HEK293 (cell line): ENCODE measurements around the gene TULP1.
A peak's percentile ranks its signal among the peaks of the same experiment; 100 is the strongest.

Source experiments
- BCL11A ChIP-seq: fragments of 450-650 bp; formaldehyde crosslinking; IDR thresholded peaks from 2 replicates; pipeline ENCODE4 v1.5.1; 2016; ENCODE audit warnings: low read depth, missing biosample characterization, missing genetic modification characterization
- ELK4 ChIP-seq: IDR thresholded peaks from 2 replicates; pipeline ENCODE4 v1.6.1; 2011; ENCODE audit warnings: mild to moderate bottlenecking, low read depth, low read length, borderline replicate concordance
- GLIS2 ChIP-seq: fragments of 450-650 bp; formaldehyde crosslinking; IDR thresholded peaks from 2 replicates; pipeline ENCODE4 v1.5.1; 2016; ENCODE audit warnings: missing biosample characterization, missing genetic modification characterization
- IKZF3 ChIP-seq: fragments of 450-650 bp; IDR thresholded peaks from 2 replicates; pipeline ENCODE4 v1.5.0; 2018; ENCODE audit warnings: missing biosample characterization, mild to moderate bottlenecking, missing genetic modification characterization, moderate library complexity
- KLF1 ChIP-seq: fragments of 450-650 bp; formaldehyde crosslinking; IDR thresholded peaks from 2 replicates; pipeline ENCODE4 v1.5.1; 2016; ENCODE audit warnings: missing biosample characterization, missing genetic modification characterization
- MYNN ChIP-seq: fragments of 450-650 bp; formaldehyde crosslinking; IDR thresholded peaks from 2 replicates; pipeline ENCODE4 v1.5.1; 2016; ENCODE audit warnings: missing biosample characterization, missing genetic modification characterization, borderline replicate concordance
- SCRT1 ChIP-seq: fragments of 450-650 bp; formaldehyde crosslinking; IDR thresholded peaks from 2 replicates; pipeline ENCODE4 v1.5.1; 2016; ENCODE audit warnings: missing biosample characterization, missing genetic modification characterization, borderline replicate concordance
- TRIM28 ChIP-seq: IDR thresholded peaks from 2 replicates; pipeline ENCODE4 v1.6.1; 2011; ENCODE audit warnings: low read length, control low read depth, borderline replicate concordance
- ZBTB8A ChIP-seq: fragments of 450-650 bp; formaldehyde crosslinking; IDR thresholded peaks from 2 replicates; pipeline ENCODE4 v1.5.1; 2016; ENCODE audit warnings: missing biosample characterization, missing genetic modification characterization
- ZIC2 ChIP-seq: fragments of 450-650 bp; formaldehyde crosslinking; IDR thresholded peaks from 2 replicates; pipeline ENCODE4 v1.5.1; 2016; ENCODE audit warnings: missing biosample characterization, missing genetic modification characterization
- ZNF146 ChIP-seq: fragments of 450-650 bp; formaldehyde crosslinking; IDR thresholded peaks from 2 replicates; pipeline ENCODE4 v1.5.1; 2016; ENCODE audit warnings: missing biosample characterization, missing genetic modification characterization
- ZNF157 ChIP-seq: fragments of 450-650 bp; formaldehyde crosslinking; IDR thresholded peaks from 2 replicates; pipeline ENCODE4 v1.5.1; 2016; ENCODE audit warnings: missing biosample characterization, missing genetic modification characterization
- ZNF16 ChIP-seq: fragments of 450-650 bp; formaldehyde crosslinking; IDR thresholded peaks from 2 replicates; pipeline ENCODE4 v1.5.1; 2016; ENCODE audit warnings: low read depth, missing biosample characterization, missing genetic modification characterization
- ZNF175 ChIP-seq: fragments of 450-650 bp; formaldehyde crosslinking; IDR thresholded peaks from 2 replicates; pipeline ENCODE4 v1.5.1; 2016; ENCODE audit warnings: missing biosample characterization, missing genetic modification characterization
- ZNF266 ChIP-seq: fragments of 450-650 bp; formaldehyde crosslinking; IDR thresholded peaks from 2 replicates; pipeline ENCODE4 v1.5.1; 2016; ENCODE audit warnings: missing biosample characterization, missing genetic modification characterization, low read depth
- ZNF292 ChIP-seq: fragments of 450-650 bp; formaldehyde crosslinking; IDR thresholded peaks from 2 replicates; pipeline ENCODE4 v1.5.1; 2016; ENCODE audit warnings: low read depth, missing biosample characterization, missing genetic modification characterization, borderline replicate concordance
- ZNF335 ChIP-seq: fragments of 450-650 bp; formaldehyde crosslinking; conservative IDR thresholded peaks from 2 replicates; pipeline ENCODE4 v1.5.1; 2016; ENCODE audit warnings: missing biosample characterization, missing genetic modification characterization
- ZNF350 ChIP-seq: fragments of 450-650 bp; formaldehyde crosslinking; IDR thresholded peaks from 2 replicates; pipeline ENCODE4 v1.5.0; 2017; ENCODE audit warnings: missing biosample characterization, mild to moderate bottlenecking, missing genetic modification characterization
- ZNF416 ChIP-seq: fragments of 450-650 bp; formaldehyde crosslinking; IDR thresholded peaks from 2 replicates; pipeline ENCODE4 v1.5.1; 2016; ENCODE audit warnings: missing biosample characterization, missing genetic modification characterization
- ZNF423 ChIP-seq: fragments of 450-650 bp; formaldehyde crosslinking; IDR thresholded peaks from 2 replicates; pipeline ENCODE4 v1.5.1; 2016; ENCODE audit warnings: missing biosample characterization, missing genetic modification characterization
- ZNF48 ChIP-seq: fragments of 450-650 bp; formaldehyde crosslinking; IDR thresholded peaks from 2 replicates; pipeline ENCODE4 v1.5.1; 2016; ENCODE audit warnings: missing biosample characterization, missing genetic modification characterization
- ZNF530 ChIP-seq: fragments of 450-650 bp; formaldehyde crosslinking; IDR thresholded peaks from 2 replicates; pipeline ENCODE4 v1.5.1; 2016; ENCODE audit warnings: low read depth, missing biosample characterization, missing genetic modification characterization
- ZNF544 ChIP-seq: fragments of 450-650 bp; formaldehyde crosslinking; IDR thresholded peaks from 2 replicates; pipeline ENCODE4 v1.5.0; 2017; ENCODE audit warnings: missing biosample characterization, missing genetic modification characterization
- ZNF571 ChIP-seq: fragments of 450-650 bp; formaldehyde crosslinking; IDR thresholded peaks from 2 replicates; pipeline ENCODE4 v1.5.0; 2017; ENCODE audit warnings: missing biosample characterization, missing genetic modification characterization
- ZNF629 ChIP-seq: fragments of 450-650 bp; formaldehyde crosslinking; IDR thresholded peaks from 2 replicates; pipeline ENCODE4 v1.5.1; 2017; ENCODE audit warnings: missing biosample characterization, missing genetic modification characterization
- ZNF664 ChIP-seq: fragments of 450-650 bp; formaldehyde crosslinking; IDR thresholded peaks from 2 replicates; pipeline ENCODE4 v1.5.1; 2016; ENCODE audit warnings: missing biosample characterization, missing genetic modification characterization
- ZNF707 ChIP-seq: fragments of 450-650 bp; formaldehyde crosslinking; IDR thresholded peaks from 2 replicates; pipeline ENCODE4 v1.5.1; 2016; ENCODE audit warnings: missing biosample characterization, missing genetic modification characterization
- ZNF837 ChIP-seq: fragments of 450-650 bp; formaldehyde crosslinking; IDR thresholded peaks from 2 replicates; pipeline ENCODE4 v1.5.1; 2016; ENCODE audit warnings: missing biosample characterization, missing genetic modification characterization
- TF ChIP-seq, protein P1 (sequence below): fragments of 450-650 bp; formaldehyde crosslinking; IDR thresholded peaks from 2 replicates; pipeline ENCODE4 v1.5.1; 2016; ENCODE audit warnings: missing biosample characterization, missing genetic modification characterization
- TF ChIP-seq, protein P2 (sequence below): fragments of 450-650 bp; formaldehyde crosslinking; IDR thresholded peaks from 2 replicates; pipeline ENCODE4 v1.5.1; 2016; ENCODE audit warnings: missing biosample characterization, missing genetic modification characterization
- TF ChIP-seq, protein P3 (sequence below): fragments of 450-650 bp; formaldehyde crosslinking; IDR thresholded peaks from 2 replicates; pipeline ENCODE4 v1.5.1; 2016; ENCODE audit warnings: missing biosample characterization, missing genetic modification characterization

The TULP1 gene

DNA sequence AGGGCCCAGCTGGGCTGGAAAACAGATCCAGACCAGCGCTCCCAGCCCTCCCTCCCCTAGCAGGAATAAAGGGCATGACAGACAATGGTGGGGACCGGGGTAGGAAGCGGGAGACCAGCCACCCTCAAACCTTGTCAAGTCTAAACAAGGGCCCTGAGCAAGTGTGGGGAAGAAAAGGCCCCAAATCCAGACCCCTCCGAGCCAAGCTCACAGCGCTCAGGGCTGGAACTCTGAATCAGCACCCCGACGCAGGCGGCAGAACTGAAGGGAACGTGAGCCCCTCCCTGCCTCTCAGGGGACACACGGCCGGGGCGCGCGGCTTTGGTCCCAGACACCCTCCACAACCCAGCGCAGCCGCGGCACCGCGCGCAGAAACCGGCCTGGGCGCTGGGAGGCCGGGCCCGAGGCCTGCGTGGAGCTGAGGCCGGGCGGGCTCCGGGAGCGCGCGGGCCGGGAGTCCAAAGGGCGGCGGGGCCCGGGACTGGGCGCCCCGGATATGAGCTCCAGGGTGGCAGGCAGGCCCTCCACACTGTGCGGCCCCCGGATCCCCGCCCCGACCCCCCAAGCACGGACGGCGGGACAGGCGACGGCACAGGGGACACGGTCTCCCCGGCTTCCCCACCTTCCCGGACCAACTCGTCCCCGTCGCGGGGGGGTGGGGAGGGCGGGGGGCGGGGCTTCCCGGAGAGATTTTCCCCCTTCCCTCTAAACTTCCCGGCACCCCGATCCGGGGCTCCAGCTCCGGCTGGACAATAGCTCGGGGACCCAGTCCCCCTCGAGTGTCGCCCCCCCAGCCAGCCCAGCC lies 16.5 kb downstream of the TULP1 start (continued):
- TF ChIP-seq ZNF266, result no peak
- no peak for TF ChIP-seq ZNF629 (tag by site-specific recombination)
- TF ChIP-seq GLIS2, result peak; percentile 64; the same call in 1 of the 2 replicates
- TF ChIP-seq, protein P1, sequence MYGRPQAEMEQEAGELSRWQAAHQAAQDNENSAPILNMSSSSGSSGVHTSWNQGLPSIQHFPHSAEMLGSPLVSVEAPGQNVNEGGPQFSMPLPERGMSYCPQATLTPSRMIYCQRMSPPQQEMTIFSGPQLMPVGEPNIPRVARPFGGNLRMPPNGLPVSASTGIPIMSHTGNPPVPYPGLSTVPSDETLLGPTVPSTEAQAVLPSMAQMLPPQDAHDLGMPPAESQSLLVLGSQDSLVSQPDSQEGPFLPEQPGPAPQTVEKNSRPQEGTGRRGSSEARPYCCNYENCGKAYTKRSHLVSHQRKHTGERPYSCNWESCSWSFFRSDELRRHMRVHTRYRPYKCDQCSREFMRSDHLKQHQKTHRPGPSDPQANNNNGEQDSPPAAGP (tag by site-specific recombination), result 0 out of 2 replicates have a peak, but pooled peaks have one; percentile 42
- peak; percentile 53 for TF ChIP-seq ZNF335 (tag by site-specific recombination)
- TF ChIP-seq ZNF837 (tag by site-specific recombination), result no peak
- TF ChIP-seq ZNF48 (tag by site-specific recombination), result no peak
- TF ChIP-seq, protein P2, sequence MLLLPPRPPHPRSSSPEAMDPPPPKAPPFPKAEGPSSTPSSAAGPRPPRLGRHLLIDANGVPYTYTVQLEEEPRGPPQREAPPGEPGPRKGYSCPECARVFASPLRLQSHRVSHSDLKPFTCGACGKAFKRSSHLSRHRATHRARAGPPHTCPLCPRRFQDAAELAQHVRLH (tag by site-specific recombination), result no peak
- no peak for TF ChIP-seq ZIC2 (tag by site-specific recombination)
- no peak for TF ChIP-seq ZNF157 (tag by site-specific recombination)
- no peak for TF ChIP-seq ZNF423 (tag by site-specific recombination)
- TF ChIP-seq, protein P3, sequence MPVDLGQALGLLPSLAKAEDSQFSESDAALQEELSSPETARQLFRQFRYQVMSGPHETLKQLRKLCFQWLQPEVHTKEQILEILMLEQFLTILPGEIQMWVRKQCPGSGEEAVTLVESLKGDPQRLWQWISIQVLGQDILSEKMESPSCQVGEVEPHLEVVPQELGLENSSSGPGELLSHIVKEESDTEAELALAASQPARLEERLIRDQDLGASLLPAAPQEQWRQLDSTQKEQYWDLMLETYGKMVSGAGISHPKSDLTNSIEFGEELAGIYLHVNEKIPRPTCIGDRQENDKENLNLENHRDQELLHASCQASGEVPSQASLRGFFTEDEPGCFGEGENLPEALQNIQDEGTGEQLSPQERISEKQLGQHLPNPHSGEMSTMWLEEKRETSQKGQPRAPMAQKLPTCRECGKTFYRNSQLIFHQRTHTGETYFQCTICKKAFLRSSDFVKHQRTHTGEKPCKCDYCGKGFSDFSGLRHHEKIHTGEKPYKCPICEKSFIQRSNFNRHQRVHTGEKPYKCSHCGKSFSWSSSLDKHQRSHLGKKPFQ (tag by site-specific recombination), result no peak
- no peak for TF ChIP-seq ZNF16 (tag by site-specific recombination)
- TF ChIP-seq ZNF416 (tag by site-specific recombination), result no peak
- TF ChIP-seq ZNF707 (tag by site-specific recombination), result no peak
- no peak for TF ChIP-seq ZNF175 (tag by site-specific recombination)
- TF ChIP-seq SCRT1 (tag by site-specific recombination), result no peak
- no peak for TF ChIP-seq KLF1 (tag by site-specific recombination)
- TF ChIP-seq IKZF3 (tag by site-specific recombination), result no peak
- no peak for TF ChIP-seq ELK4
- no peak for TF ChIP-seq ZNF146 (tag by site-specific recombination)
- TF ChIP-seq ZNF292 (tag by site-specific recombination), result no peak
- TF ChIP-seq BCL11A (tag by site-specific recombination), result no peak
- no peak for TF ChIP-seq ZNF571
- no peak for TF ChIP-seq ZNF544 (tag by site-specific recombination)
- TF ChIP-seq ZNF664, result no peak
- TF ChIP-seq ZBTB8A (tag by site-specific recombination), result peak; percentile 79
- no peak for TF ChIP-seq MYNN (tag by site-specific recombination)
- TF ChIP-seq ZNF530 (tag by site-specific recombination), result no peak
- TF ChIP-seq TRIM28, result no peak
- no peak for TF ChIP-seq ZNF350 (tag by site-specific recombination)
